ENCODE data around the gene PPP2R5A.

- TF ChIP-seq EZH2 (optimal IDR thresholded peaks at IDR 0.05; ENCODE audit: low read depth, low read length): no peak
- no peak for TF ChIP-seq CTCF (IDR thresholded peaks at IDR 0.05; ENCODE audit: low read length)
- no peak for TF ChIP-seq EZH2phosphoT487 (IDR thresholded peaks at IDR 0.05; ENCODE audit: low read length)
Observed at GRCh38 chr1:212288615-212289014, 3.4 kb downstream of the PPP2R5A start.
